A549 (cell line): ENCODE results near the gene RFPL1. TPM values are rescaled to one million over a fixed set of nuclear protein-coding genes. Genes with fewer than 3 reads are reported as not detected.

Source experiments
- ATAC-seq, 2 experiments: fragments of 200-7000 bp in 1 of 2; fragments of >200 bp in 1 of 2; cut with Nextera tagmentation in 1 of 2; cut with Tn5 transposase in 1 of 2; 3 replicates each; pipeline versions ENCODE4 v1.8.0 to v1.9.1; 2018 to 2020; ENCODE audit warnings: mild to moderate bottlenecking in 1 of 2, moderate library complexity in 1 of 2
- CTCF ChIA-PET: fragments of 300-600 bp; sonication (Branson Sonifier 250); formaldehyde crosslinking; extraction: SDS; loops from one replicate; lab custom pipeline; 2021; ENCODE audit warnings: antibody characterized with exemption, inconsistent platforms; lab: Yijun Ruan, JAX
- POLR2A ChIA-PET: fragments of 350-600 bp; formaldehyde crosslinking; extraction: SDS; loops from one replicate; lab custom pipeline; 2021; ENCODE audit warnings: antibody characterized with exemption, inconsistent platforms; lab: Yijun Ruan, JAX
- DNase-seq, 2 experiments: peaks; one replicate each; pipeline versions ENCODE4 v3.0.0 to v3.0.0-alpha.2; 2011 to 2016; ENCODE audit warnings: low read depth in 1 of 2, low spot score in 1 of 2
- FAIRE-seq: peaks from 2 replicates; lab custom pipeline; 2011; peaks lifted over from hg19 to GRCh38; lab: Jason Lieb, UNC
- H3K27ac ChIP-seq, 2 experiments: fragments of >200 bp; sonication (Bioruptor Twin); formaldehyde crosslinking; 3 replicates each; pipeline ENCODE4 v1.5.1; 2016 to 2017
- H3K4me1 ChIP-seq: fragments of >200 bp; sonication (Bioruptor Twin); formaldehyde crosslinking; 3 replicates; pipeline ENCODE4 v1.6.1; 2016
- H3K4me2 ChIP-seq: fragments of >200 bp; sonication (Bioruptor Twin); formaldehyde crosslinking; 3 replicates; pipeline ENCODE4 v1.6.1; 2016
- H3K4me3 ChIP-seq: fragments of >200 bp; sonication (Bioruptor Twin); formaldehyde crosslinking; 3 replicates; pipeline ENCODE4 v1.5.1; 2016
- H3K9me3 ChIP-seq: fragments of >200 bp; sonication (Bioruptor Twin); formaldehyde crosslinking; 3 replicates; pipeline ENCODE4 v1.6.1; 2016
- BHLHE40 ChIP-seq: IDR thresholded peaks from 2 replicates; pipeline ENCODE4 v1.6.1; 2012; ENCODE audit warnings: low read depth, low read length, inconsistent platforms
- CEBPB ChIP-seq, 2 experiments: fragments of >200 bp in 1 of 2; sonication (Bioruptor Twin) in 1 of 2; formaldehyde crosslinking in 1 of 2; IDR thresholded peaks; 2 replicates each; pipeline ENCODE4 v1.6.1; 2012 to 2016
- CTCF ChIP-seq: fragments of >200 bp; sonication (Bioruptor Twin); formaldehyde crosslinking; IDR thresholded peaks from 3 replicates; pipeline ENCODE4 v1.5.1; 2016
- EHF ChIP-seq: fragments of 250-450 bp; sonication (Bioruptor Pico); IDR thresholded peaks from 2 replicates; pipeline ENCODE4 v1.5.0; 2020; ENCODE audit warnings: mild to moderate bottlenecking
- EHMT2 ChIP-seq: fragments of 200-600 bp; sonication (generic); IDR thresholded peaks from 2 replicates; pipeline ENCODE4 v1.6.1; 2016; ENCODE audit warnings: antibody characterized with exemption, low read depth, mild to moderate bottlenecking, moderate library complexity
- EP300 ChIP-seq, 2 experiments: fragments of >200 bp; sonication (Bioruptor Twin); formaldehyde crosslinking; IDR thresholded peaks; 2 replicates in 1 of 2; 3 replicates in 1 of 2; pipeline ENCODE4 v1.6.1; 2016 to 2017
- ESRRA ChIP-seq: fragments of 150-350 bp; IDR thresholded peaks from 2 replicates; pipeline ENCODE4 v1.6.1; 2014; ENCODE audit warnings: mild to moderate bottlenecking, low read length, borderline replicate concordance
- FOSL2 ChIP-seq, 2 experiments: fragments of 450-650 bp in 1 of 2; fragments of >200 bp in 1 of 2; sonication (Bioruptor Twin) in 1 of 2; formaldehyde crosslinking; IDR thresholded peaks; 2 replicates each; pipeline versions ENCODE4 v1.5.0 to v1.6.1; 2016 to 2020; ENCODE audit warnings: mild to moderate bottlenecking in 1 of 2, moderate library complexity in 1 of 2
- HEYL ChIP-seq: fragments of 250-450 bp; sonication (Bioruptor Pico); IDR thresholded peaks from 2 replicates; pipeline ENCODE4 v1.8.0; 2021; ENCODE audit warnings: mild to moderate bottlenecking, moderate library complexity
- HOXB13 ChIP-seq: fragments of 250-450 bp; sonication (Bioruptor Pico); IDR thresholded peaks from 2 replicates; pipeline ENCODE4 v1.5.0; 2020; ENCODE audit warnings: low read depth, mild to moderate bottlenecking, moderate library complexity
- KDM5A ChIP-seq: fragments of 200-600 bp; sonication (generic); IDR thresholded peaks from 2 replicates; pipeline ENCODE4 v1.6.1; 2016; ENCODE audit warnings: antibody characterized with exemption, mild to moderate bottlenecking
- MAX ChIP-seq: IDR thresholded peaks from 2 replicates; pipeline ENCODE4 v1.6.1; 2012
- NR3C1 ChIP-seq: fragments of >200 bp; sonication (Bioruptor Twin); formaldehyde crosslinking; IDR thresholded peaks from 3 replicates; pipeline ENCODE4 v1.6.1; 2017
- POLR2A ChIP-seq: IDR thresholded peaks from 2 replicates; pipeline ENCODE4 v1.6.1; 2012; ENCODE audit warnings: mild to moderate bottlenecking, low read length
- POLR2AphosphoS2 ChIP-seq: conservative IDR thresholded peaks from 2 replicates; pipeline ENCODE4 v1.6.1; 2012; ENCODE audit warnings: low read length, improper control_type of control experiment, inconsistent platforms
- RARB ChIP-seq: fragments of 250-450 bp; sonication (Bioruptor Pico); IDR thresholded peaks from 2 replicates; pipeline ENCODE4 v1.8.0; 2021; ENCODE audit warnings: mild to moderate bottlenecking, moderate library complexity
- RNF2 ChIP-seq: fragments of 200-600 bp; sonication (generic); IDR thresholded peaks from 2 replicates; pipeline ENCODE4 v1.6.1; 2016; ENCODE audit warnings: low read depth, mild to moderate bottlenecking, antibody characterized with exemption, moderate library complexity, borderline replicate concordance
- SMC3 ChIP-seq: fragments of >200 bp; sonication (Bioruptor Twin); formaldehyde crosslinking; IDR thresholded peaks from 3 replicates; pipeline ENCODE4 v1.6.1; 2018; ENCODE audit warnings: inconsistent platforms
- SREBF2 ChIP-seq: fragments of 450-650 bp; IDR thresholded peaks from 2 replicates; pipeline ENCODE4 v1.6.1; 2014; ENCODE audit warnings: mild to moderate bottlenecking, moderate library complexity
- TFCP2L1 ChIP-seq: fragments of 250-450 bp; sonication (Bioruptor Pico); IDR thresholded peaks from 2 replicates; pipeline ENCODE4 v1.5.0; 2021; ENCODE audit warnings: mild to moderate bottlenecking
- ZFP36 ChIP-seq: fragments of 450-650 bp; IDR thresholded peaks from 2 replicates; pipeline ENCODE4 v1.6.1; 2014; ENCODE audit warnings: borderline replicate concordance; ENCODE audit not compliant: partially characterized antibody
- WGBS: methylation state at CpG from one replicate; pipeline ENCODE4 v1.1.6; 2017; ENCODE audit errors: missing lambda C conversion rate; 5-methylcytosine and 5-hydroxymethylcytosine counted together
- polyA plus RNA-seq, 4 experiments: library from polyadenylated mRNA; depleted of rRNA in 3 of 4; stranded (reverse); fragments of >200 nt; fragmentation: RNase III in 1 of 4; extraction: RNeasy Plus Mini Kit Qiagen cat#74134 plus additional on column Dnase treatment in 1 of 4; gene quantifications; 2 replicates in 3 of 4; 3 replicates in 1 of 4; pipeline ENCODE4 v1.2.3, GENCODE V29; 2011 to 2017
- TF ChIP-seq, protein P1 (sequence below): fragments of >200 bp; sonication (Bioruptor Twin); formaldehyde crosslinking; IDR thresholded peaks from 3 replicates; pipeline ENCODE4 v1.6.1; 2016

Gene RFPL1
- polyA plus RNA-seq, 2 of the 4 experiments (the other 2 are of a cell fraction) = not detected

DNA sequence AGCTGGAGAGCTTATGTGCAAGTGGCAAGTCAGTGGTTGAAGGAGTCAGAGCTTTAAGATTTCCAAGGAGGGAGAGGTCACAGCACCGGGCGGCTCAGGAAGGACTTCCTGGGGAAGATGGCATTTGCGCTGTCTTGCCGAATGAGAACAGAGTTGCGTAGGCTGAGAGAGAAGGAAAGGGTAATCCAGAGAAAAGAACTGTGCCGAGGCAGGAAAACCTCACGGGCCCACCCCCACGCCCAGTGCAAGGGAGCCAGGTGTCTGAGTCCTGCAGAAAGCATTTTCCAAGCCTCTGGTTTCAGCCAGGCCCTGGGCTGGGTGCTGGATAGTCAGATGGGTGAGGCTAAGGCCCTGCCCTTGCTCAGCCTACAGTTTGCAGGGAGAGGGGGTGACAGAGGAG is 46.8 kb upstream of the RFPL1 start:
- H3K4me2 ChIP-seq = no peak overlapping the region
- no peak overlapping the region for H3K4me3 ChIP-seq
- H3K4me1 ChIP-seq = peaks cover 21% of the 10 kb centered on the region
- CTCF ChIA-PET = interaction anchor here (1.6 kb wide), 1 partner anchor 163 kb away, joined by 4 read pairs; no protein-coding TSS in a partner anchor
- no peaks in the 10 kb centered on the region for H3K9me3 ChIP-seq
- no peak overlapping the region for H3K27ac ChIP-seq
- 86% methylated on average over 8 of the region's 8 CpGs for WGBS
- DNase-seq (no peak), ATAC-seq (no peak), FAIRE-seq (no peak)
- TF ChIP-seq POLR2AphosphoS2 (no peak), SMC3 (no peak), BHLHE40 (no peak), KDM5A (no peak), FOSL2 (IDR thresholded peaks at IDR 0.05) (no peak), FOSL2 (CRISPR knock-in tag; IDR thresholded peaks at IDR 0.05) (no peak), SREBF2 (no peak), POLR2A (no peak), CEBPB (IDR thresholded peaks at IDR 0.05) (no peak), RARB (CRISPR knock-in tag) (no peak), HEYL (CRISPR knock-in tag) (no peak), EHMT2 (no peak), CTCF (no peak), TFCP2L1 (CRISPR knock-in tag) (no peak), MAX (no peak), RNF2 (no peak), EHF (CRISPR knock-in tag) (no peak), NR3C1 (no peak), EP300 (IDR thresholded peaks at IDR 0.05) (no peak), HOXB13 (no peak)
- TF ChIP-seq, protein P1, sequence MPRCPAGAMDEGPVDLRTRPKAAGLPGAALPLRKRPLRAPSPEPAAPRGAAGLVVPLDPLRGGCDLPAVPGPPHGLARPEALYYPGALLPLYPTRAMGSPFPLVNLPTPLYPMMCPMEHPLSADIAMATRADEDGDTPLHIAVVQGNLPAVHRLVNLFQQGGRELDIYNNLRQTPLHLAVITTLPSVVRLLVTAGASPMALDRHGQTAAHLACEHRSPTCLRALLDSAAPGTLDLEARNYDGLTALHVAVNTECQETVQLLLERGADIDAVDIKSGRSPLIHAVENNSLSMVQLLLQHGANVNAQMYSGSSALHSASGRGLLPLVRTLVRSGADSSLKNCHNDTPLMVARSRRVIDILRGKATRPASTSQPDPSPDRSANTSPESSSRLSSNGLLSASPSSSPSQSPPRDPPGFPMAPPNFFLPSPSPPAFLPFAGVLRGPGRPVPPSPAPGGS = no peak
- TF ChIP-seq, all 56 proteins: peak for 0
- POLR2A ChIA-PET = no interaction called here

DNA sequence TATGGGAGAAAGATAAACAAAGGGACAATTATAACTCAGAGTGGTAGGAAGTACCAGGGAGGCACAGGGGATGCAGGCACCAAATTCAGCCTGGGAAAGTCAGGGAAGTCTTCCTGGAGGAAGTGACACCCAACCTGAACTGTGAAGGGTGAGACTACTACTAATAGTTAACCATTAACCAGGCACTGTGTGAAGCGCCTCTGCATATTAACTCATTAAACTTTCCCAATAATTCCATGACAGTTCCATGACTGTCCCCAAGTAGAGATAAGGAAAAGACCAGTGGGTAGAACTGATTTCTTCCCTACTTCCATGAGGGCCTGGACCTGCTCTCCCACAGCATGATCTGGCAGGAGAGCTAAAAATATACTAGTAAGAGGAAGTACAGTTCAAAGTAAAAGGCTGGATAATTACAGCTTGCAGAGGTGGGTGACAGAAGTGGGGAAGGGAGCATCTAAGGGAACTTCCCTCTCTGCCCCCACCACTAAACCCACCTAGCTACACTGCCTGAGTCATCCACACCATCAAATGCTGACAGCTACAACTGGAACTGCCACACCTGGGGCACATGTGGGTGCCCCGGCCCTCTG is 45.3 kb upstream of the RFPL1 start:
- H3K4me3 ChIP-seq = no peak overlapping the region
- no peaks in the 10 kb centered on the region for H3K9me3 ChIP-seq
- POLR2A ChIA-PET = interaction anchor here (0.5 kb wide), 1 partner anchor 204 kb away, joined by 3 read pairs; no protein-coding TSS in a partner anchor
- no peak for ATAC-seq
- CTCF ChIA-PET = interaction anchor here (1.4 to 1.9 kb wide), 4 partner anchors 19 to 161 kb away, joined by 3 to 6 read pairs (median 4); no protein-coding TSS in a partner anchor
- WGBS = 21% methylated on average over 2 of the region's 2 CpGs
- no peak for DNase-seq
- peak overlapping the region in 1 of 2 experiments; percentile 56; a peak in 1 of 6 replicates for H3K27ac ChIP-seq
- peaks cover 15% of the 10 kb centered on the region; the same call in 2 of the 3 replicates for H3K4me1 ChIP-seq
- TF ChIP-seq ZFP36 (peak; percentile 92), ESRRA (no peak)
- no peak for FAIRE-seq
- H3K4me2 ChIP-seq = peak overlapping the region; percentile 25; the same call in 1 of the 3 replicates
